SK-MEL-5 (cell line): Measurements from ENCODE around the gene TOR3A. TPM values are rescaled to one million over a fixed set of nuclear protein-coding genes. Genes with fewer than 3 reads are reported as not detected.
"Not testable (repeated sequence)": the region's sequence is repeated elsewhere in the genome, so short reads cannot be mapped to it uniquely, and the experiment has no call there.

Experiments
- DNase-seq: peaks from one replicate; pipeline ENCODE4 v3.0.0-alpha.2; 2016; ENCODE audit warnings: low read depth, low spot score
- in situ Hi-C: cut with HindIII; loops from 2 replicates; pipeline ENCODE4 v1.10.0; 2016; ENCODE audit warnings: low sequenced_read_pairs, high pct_unique_total_duplicates, low pct_unique_long_range_greater_than_20kb
- polyA plus RNA-seq, 2 experiments: library from polyadenylated mRNA; depleted of rRNA; stranded (reverse); fragments of >200 nt; gene quantifications; 2 replicates each; pipeline ENCODE4 v1.2.3, GENCODE V29; 2015
- total RNA-seq: library from RNA; depleted of rRNA; stranded (reverse); fragments of >200 nt; shearing (Covaris generic); gene quantifications from 2 replicates; pipeline ENCODE4 v1.2.3, GENCODE V29; 2014; rRNA removed

TOR3A gene
- total RNA-seq: 13.1 and 15.0 TPM in 2 replicates
- polyA plus RNA-seq (2015; cell fraction: cytosol; rRNA removed): 34.0 and 42.7 TPM in 2 replicates
- 9.5 and 25.8 TPM in 2 replicates for polyA plus RNA-seq (2015; cell fraction: nucleus; rRNA removed)

- in situ Hi-C loops: no loop called here
- peak; percentile 59 for DNase-seq
Observed at GRCh38 chr1:179081687-179082332, at the start of gene TOR3A. TSS of gene TOR3A (plus strand) at chr1:179082070. CDS start at chr1:179082129, 59 bp downstream.

- no peak for DNase-seq
- in situ Hi-C loops: no loop called here
Observed at GRCh38 chr1:179034720-179035119, 47.1 kb upstream of the TOR3A start.

GRCh38 chr1:179036844-179037465 is 44.9 kb upstream of the TOR3A start:
- in situ Hi-C loops: no loop called here
- no peak for DNase-seq

- in situ Hi-C loops: no loop called here
- DNase-seq: no peak
Observed at GRCh38 chr1:179038528-179039281, 43.2 kb upstream of the TOR3A start.

- in situ Hi-C loops, DNase-seq: not testable (repeated sequence)
Observed at GRCh38 chr1:179039502-179040174, 42.2 kb upstream of the TOR3A start.

GRCh38 chr1:179040175-179040551 is 41.7 kb upstream of the TOR3A start:
- DNase-seq, in situ Hi-C loops: not testable (repeated sequence)

GRCh38 chr1:179042087-179042486 is 39.8 kb upstream of the TOR3A start:
- DNase-seq: no peak
- in situ Hi-C loops: no loop called here

GRCh38 chr1:179042700-179043099 is 39.2 kb upstream of the TOR3A start:
- no peak for DNase-seq
- in situ Hi-C loops: no loop called here

- in situ Hi-C loops: no loop called here
- no peak for DNase-seq
Observed at GRCh38 chr1:179043266-179043665, 38.6 kb upstream of the TOR3A start.

- in situ Hi-C loops: no loop called here
- DNase-seq: no peak
Observed at GRCh38 chr1:179043907-179044306, 38.0 kb upstream of the TOR3A start.

- no peak for DNase-seq
- in situ Hi-C loops: no loop called here
Observed at GRCh38 chr1:179046808-179047635, 34.8 kb upstream of the TOR3A start.

- no peak for DNase-seq
- in situ Hi-C loops: no loop called here
Observed at GRCh38 chr1:179047636-179047997, 34.3 kb upstream of the TOR3A start.

GRCh38 chr1:179048339-179049124 is 33.3 kb upstream of the TOR3A start:
- in situ Hi-C loops: no loop called here
- no peak for DNase-seq

- DNase-seq: no peak
- in situ Hi-C loops: no loop called here
Observed at GRCh38 chr1:179052776-179053175, 29.1 kb upstream of the TOR3A start.

- in situ Hi-C loops: no loop called here
- no peak for DNase-seq
Observed at GRCh38 chr1:179053486-179053885, 28.4 kb upstream of the TOR3A start.

GRCh38 chr1:179055937-179056336 is 25.9 kb upstream of the TOR3A start:
- in situ Hi-C loops: no loop called here
- no peak for DNase-seq
